ENCODE results near the gene UBE2B.
"Not testable (repeated sequence)": the region's sequence is repeated elsewhere in the genome, so short reads cannot be mapped to it uniquely, and the experiment has no call there.

The UBE2B gene

GRCh38 chr5:134398609-134399155 lies 27.3 kb downstream of the UBE2B start:
- in situ Hi-C loops (cut with MboI; ENCODE audit: low sequenced_read_pairs), result no loop called here

GRCh38 chr5:134403951-134404350 lies 32.6 kb downstream of the UBE2B start:
- in situ Hi-C loops (cut with MboI; ENCODE audit: low sequenced_read_pairs), result no loop called here

GRCh38 chr5:134406390-134406789 lies 35.0 kb downstream of the UBE2B start:
- in situ Hi-C loops (cut with MboI; ENCODE audit: low sequenced_read_pairs), result no loop called here

DNA sequence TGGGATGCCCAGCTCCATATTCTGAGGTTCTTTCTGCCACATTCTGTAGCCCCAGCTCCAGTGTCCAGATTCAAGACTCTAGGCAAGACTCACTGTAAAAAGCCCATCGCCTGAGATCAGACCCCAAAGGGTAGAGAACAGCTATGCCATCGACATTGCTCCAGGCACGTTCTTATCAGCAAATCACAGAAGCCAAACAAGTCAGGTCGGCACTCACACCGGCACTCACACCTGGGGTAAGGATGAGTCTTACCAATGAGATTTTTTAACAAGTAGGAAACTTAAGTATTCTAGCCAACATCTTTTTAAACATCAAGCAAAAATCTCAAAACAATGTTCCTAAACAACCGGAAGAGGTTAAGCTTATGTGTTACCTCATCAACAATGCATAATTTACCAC lies 38.0 kb downstream of the UBE2B start:
- in situ Hi-C loops (cut with MboI; ENCODE audit: low sequenced_read_pairs), result no loop called here

GRCh38 chr5:134410822-134411221 lies 39.5 kb downstream of the UBE2B start:
- in situ Hi-C loops (cut with MboI; ENCODE audit: low sequenced_read_pairs), result no loop called here

DNA sequence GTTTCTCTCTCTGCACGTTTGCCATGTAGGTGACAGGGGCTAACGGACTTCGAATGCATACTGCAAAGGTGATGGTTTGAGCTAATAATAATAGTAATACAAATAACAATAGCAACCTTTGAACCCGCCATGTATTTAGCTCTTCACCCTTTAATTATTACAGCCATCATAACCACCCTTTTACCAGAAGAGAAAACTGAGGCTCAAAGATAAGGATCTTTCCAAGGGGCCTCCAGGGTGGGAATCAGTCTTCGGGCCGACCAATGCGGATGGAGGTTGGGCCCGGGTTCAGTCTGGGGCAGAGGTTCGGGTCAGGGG lies 39.8 kb downstream of the UBE2B start:
- in situ Hi-C loops (cut with MboI; ENCODE audit: low sequenced_read_pairs), result no loop called here

- in situ Hi-C loops (cut with MboI; ENCODE audit: low sequenced_read_pairs), result no loop called here
Measured at GRCh38 chr5:134411546-134412266, 40.3 kb downstream of the UBE2B start, which contains the start of gene CDKN2AIPNL. CDKN2AIPNL (minus strand) TSS chr5:134411881; CDS start chr5:134411854, 27 bp downstream.

DNA sequence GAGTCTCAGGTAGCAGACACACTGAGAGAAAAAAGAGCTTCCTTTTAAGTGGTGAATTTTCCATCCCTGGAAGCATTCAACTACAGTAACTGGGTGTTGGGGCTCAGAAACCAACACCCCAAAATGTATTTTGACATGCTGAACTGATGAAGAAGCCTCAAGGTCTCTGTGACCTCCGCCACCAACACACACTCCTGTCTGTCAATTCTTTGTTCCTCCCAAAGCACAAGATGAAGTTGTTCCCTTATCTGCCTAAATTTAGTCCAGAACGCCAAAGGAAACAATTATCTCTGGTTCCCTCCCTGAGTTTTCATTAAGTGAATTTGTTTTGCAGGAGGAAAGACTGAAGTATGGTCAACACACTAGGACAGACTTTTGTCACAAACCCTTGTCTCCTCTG lies 41.7 kb downstream of the UBE2B start:
- in situ Hi-C loops (cut with MboI; ENCODE audit: low sequenced_read_pairs), result no loop called here

DNA sequence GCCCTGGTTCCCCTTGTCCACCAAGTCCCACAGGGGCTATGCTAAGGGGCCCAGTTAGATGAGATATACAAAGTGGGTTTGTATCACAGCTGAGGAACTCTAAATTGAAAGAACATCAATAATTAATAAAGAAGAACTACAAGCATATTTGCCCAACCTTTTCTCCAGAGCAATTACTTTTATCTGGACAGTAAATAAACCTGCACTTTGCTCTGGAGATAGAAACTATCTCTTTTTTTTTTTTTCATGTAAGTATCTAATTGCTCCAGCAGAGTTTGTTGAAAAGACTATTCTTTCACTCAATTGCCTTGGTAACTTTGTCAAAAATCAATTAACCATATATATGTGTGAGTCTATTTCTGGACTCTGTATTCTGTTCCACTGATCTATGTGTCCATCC lies 46.3 kb downstream of the UBE2B start:
- in situ Hi-C loops (cut with MboI; ENCODE audit: low sequenced_read_pairs), result no loop called here

DNA sequence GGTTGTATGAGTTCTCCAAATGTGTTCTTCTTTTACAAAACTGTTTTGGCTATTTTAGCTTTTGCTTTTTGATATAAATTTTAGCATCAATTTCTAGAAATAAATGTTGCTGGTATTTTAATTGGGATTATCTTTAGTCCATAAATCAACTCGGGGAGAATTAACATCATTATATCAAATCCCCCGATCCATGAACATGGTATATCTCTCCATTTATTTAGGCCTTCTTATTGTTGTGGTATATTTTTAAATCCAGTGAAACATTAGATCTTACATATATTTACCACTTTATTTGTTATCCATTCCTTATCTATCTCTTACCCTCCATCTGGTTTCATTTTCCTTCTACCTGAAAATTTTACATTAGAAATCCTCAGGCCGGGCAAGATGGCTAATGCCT lies 47.6 kb downstream of the UBE2B start:
- in situ Hi-C loops (cut with MboI; ENCODE audit: low sequenced_read_pairs), result no loop called here

GRCh38 chr5:134420343-134420742 lies 49.0 kb downstream of the UBE2B start:
- in situ Hi-C loops (cut with MboI; ENCODE audit: low sequenced_read_pairs), result no loop called here

DNA sequence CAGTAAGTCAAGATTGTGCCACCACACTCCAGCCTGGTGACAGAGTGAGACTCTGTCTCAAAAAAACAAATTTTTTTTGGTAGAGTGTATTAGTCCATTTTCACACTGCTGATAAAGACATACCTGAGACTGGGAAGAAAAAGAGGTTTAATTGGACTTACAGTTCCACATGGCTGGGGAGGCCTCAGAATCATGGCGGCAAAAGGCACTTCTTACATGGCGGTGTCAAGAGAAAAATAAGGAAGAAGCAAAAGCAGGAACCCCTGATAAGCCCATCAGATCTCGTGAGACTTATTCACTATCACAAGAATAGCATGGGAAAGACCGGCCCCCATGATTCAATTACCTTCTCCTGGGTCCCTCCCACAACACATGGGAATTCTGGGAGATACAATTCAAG lies 49.7 kb downstream of the UBE2B start:
- in situ Hi-C loops (cut with MboI; ENCODE audit: low sequenced_read_pairs), result not testable (repeated sequence)

GRCh38 chr5:134422791-134423365 lies 51.5 kb downstream of the UBE2B start:
- in situ Hi-C loops (cut with MboI; ENCODE audit: low sequenced_read_pairs), result no loop called here

DNA sequence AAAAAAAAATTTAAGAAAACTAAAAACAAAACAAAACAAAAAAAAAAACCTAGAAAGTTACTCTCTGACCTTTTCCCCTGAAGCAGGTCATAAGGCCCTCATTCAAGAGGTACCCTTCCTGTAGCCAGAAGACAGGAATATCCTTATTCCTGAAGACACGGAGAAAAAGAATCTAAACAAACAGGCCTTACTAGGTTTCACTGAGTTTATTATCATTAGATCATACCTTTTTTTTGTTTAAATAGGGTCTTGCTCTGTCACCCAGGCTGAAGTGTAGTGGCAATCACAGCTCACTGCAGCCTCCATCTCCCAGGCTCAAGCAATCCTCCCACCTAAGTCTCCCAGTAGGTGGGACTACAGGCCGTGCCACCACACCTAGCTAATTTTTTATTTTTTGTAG lies 52.0 kb downstream of the UBE2B start:
- in situ Hi-C loops (cut with MboI; ENCODE audit: low sequenced_read_pairs), result no loop called here

DNA sequence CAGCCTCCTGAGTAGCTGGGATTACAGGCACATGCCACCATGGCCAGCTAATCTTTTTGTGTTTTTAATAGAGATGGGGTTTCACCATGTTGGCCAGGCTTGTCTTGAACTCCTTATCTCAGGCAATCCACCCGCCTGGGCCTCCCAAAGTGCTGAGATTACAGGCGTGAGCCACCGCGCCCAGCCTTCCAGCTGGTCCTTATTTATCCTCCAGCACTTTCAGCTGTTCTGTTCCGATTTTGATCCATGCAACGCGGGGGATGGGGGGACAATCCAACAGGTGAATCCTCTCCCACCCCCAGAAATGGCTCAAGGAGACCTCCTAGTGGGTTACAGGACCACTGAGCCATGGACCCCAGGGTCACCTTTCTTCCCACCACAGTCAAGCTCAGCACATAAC lies 55.0 kb downstream of the UBE2B start:
- in situ Hi-C loops (cut with MboI; ENCODE audit: low sequenced_read_pairs), result no loop called here

DNA sequence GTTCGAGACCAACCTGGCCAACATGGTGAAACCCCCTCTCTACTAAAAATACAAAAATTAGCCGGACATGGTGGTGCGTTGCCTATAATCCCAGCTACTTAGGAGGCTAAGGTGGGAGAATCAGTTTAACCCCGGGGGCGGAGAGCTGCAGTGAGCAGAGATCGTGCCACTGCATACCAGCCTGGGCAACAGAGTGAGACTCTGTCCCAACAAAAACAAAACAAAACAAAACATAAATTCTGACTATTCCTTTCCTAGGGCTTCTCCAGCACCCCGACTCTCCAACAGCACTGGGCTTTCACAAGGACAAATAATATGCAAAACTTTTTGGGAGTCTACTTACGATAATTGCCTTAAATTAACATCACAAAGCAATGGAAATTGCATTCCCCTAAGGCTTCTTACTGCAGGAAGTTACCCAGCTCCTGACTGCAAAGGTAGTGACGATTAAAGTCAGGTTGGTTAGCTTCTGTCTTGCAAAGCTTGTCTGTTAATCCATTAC lies 56.2 kb downstream of the UBE2B start:
- in situ Hi-C loops (cut with MboI; ENCODE audit: low sequenced_read_pairs), result no loop called here

DNA sequence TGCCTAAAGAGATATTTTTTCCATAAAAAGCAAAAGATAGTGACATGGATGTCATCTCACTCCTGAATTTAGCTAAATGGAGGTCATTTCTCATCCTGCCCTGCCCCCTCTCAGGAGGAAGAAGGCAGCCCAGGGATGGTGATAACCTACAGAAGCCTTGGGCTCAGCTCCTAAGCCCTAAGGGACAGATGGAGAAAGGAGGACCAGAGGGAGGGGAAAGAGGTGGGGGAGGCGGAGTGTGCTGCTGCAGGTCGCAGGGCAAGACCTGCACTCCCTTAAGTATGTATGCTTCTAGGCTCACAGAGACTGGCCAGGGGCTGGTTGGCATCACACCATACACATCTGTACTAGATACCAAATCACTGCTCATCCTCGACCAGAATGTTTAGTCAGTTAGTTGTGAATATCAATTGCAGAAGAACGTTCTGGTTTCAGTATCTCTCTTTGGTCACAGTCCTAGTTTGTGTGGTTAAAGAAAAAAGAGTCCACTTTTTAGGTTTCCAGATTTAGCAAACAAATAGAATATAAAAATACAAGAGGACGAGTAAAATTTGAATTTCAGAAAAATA lies 58.7 kb downstream of the UBE2B start:
- in situ Hi-C loops (cut with MboI; ENCODE audit: low sequenced_read_pairs), result no loop called here

- in situ Hi-C loops (cut with MboI; ENCODE audit: low sequenced_read_pairs), result no loop called here
Measured at GRCh38 chr5:134432174-134432573, 60.8 kb downstream of the UBE2B start.

- in situ Hi-C loops (cut with MboI; ENCODE audit: low sequenced_read_pairs), result no loop called here
Measured at GRCh38 chr5:134432677-134433359, 61.4 kb downstream of the UBE2B start.

DNA sequence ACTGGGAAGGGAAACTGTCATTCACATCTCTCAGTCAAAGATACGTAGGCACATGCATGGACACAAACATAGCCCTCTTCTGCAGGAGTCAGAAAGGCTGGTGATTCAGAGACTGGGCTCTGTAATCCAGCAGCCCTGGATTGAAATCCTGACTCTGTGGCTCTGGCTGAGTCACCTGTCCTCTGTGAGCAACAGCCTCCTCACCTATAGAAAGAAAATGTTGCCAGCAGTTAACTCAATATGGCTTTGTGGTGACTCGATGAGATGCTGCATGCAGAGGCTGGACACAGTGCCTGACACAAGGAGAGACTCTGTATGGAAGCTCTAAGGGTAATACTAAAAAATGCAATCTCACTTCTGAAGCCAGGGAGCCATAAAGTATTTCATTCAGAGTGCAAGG lies 64.2 kb downstream of the UBE2B start:
- in situ Hi-C loops (cut with MboI; ENCODE audit: low sequenced_read_pairs), result no loop called here

DNA sequence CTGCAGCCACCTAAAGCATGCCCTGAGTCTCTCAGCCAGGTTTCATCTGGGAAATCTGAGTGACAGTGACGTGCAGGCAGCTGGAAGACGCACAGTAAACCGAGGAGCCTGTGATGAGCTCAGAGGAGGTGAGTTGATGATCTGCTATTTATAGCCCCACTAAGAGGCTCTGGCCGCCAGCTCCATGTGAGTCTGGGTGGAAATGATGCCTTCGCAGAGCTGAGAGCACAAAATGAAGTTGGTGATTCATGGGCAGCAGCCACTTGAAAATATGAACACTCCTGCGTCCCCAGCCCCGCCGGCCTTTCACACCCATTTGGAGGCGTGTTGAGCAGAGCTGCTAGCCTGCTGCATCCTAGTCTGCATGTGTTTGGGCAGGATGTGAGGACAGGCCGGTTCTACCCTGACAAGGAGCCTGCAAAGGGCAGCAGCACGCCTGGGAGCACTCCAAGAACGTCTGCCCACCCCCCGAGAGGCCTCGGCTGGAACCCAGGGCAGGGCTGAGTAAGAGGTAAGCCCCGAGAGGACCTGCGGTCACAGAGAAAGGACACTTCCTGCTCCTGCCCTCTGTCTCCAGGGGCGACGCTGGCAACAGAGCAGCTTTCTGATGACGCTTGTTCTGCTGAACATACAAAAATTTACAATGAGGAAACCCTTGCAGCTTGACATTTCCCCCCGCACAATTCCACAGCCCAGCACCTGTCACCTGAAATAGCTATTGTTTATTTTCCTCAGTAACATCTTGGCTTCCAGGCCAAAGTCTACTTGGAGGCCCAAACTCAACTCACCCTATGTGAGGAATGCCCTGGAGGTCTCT lies 65.4 kb downstream of the UBE2B start:
- in situ Hi-C loops (cut with MboI; ENCODE audit: low sequenced_read_pairs), result no loop called here

Measured in hTERT RPE-1 (cell line).